GM12892 (cell line): ENCODE data around the gene EPAS1.

Source experiments
- POLR2A ChIP-seq: IDR thresholded peaks from 2 replicates; pipeline ENCODE4 v1.6.1; 2011; ENCODE audit warnings: low read depth, low read length, control low read depth
- POLR2AphosphoS5 ChIP-seq: IDR thresholded peaks from 2 replicates; pipeline ENCODE4 v1.6.1; 2011; ENCODE audit warnings: low read depth, low read length, control low read depth

DNA sequence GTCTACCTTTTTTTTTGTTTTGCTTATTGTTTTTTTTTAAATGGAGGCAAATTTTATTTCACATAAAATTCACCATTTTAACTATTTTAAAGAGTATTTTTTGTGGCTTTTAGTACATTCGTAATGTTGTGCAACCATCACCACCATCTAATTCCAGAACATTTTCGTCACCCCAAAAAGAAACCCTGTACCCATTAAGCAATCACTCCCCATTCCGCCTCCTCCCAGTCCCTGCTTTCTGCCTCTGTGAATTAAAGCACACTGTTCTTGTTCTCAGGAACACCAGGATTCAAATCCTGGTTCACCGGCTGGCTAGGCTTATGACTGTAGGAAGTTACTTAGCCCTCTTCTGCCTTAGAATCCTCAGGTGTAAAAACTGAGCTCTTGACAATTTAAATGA is 36.9 kb upstream of the EPAS1 start:
- TF ChIP-seq POLR2A (no peak), POLR2AphosphoS5 (no peak)
